GM23338 (cell line): ENCODE measurements around the gene HCFC1. TPM values are rescaled to one million over a fixed set of nuclear protein-coding genes. Genes with fewer than 3 reads are reported as not detected.

ENCODE experiments used
- ATAC-seq: fragments of 200-7000 bp; cut with Tn5 transposase; 3 replicates; pipeline ENCODE4 v1.9.1; 2020
- DNase-seq: peaks from one replicate; pipeline ENCODE4 v3.0.0-alpha.2; 2015; ENCODE audit warnings: low spot score
- H2AFZ ChIP-seq: fragments of 200-600 bp; sonication (generic); 2 replicates; pipeline ENCODE4 v1.8.0; 2016; ENCODE audit warnings: antibody characterized with exemption, mild to moderate bottlenecking, moderate library complexity
- H3F3A ChIP-seq: fragments of 200-600 bp; sonication (generic); replicated peaks from 2 replicates; pipeline ENCODE4 v1.8.0; 2017; ENCODE audit warnings: antibody characterized with exemption, mixed run types, low read depth
- H3K27ac ChIP-seq: fragments of 200-600 bp; sonication (generic); 2 replicates; pipeline ENCODE4 v1.6.1; 2016; ENCODE audit warnings: low read depth
- H3K27me3 ChIP-seq: fragments of 200-600 bp; sonication (generic); 2 replicates; pipeline ENCODE4 v1.8.0; 2016; ENCODE audit warnings: mild to moderate bottlenecking, mixed run types, moderate library complexity; ENCODE audit not compliant: insufficient read depth
- H3K36me3 ChIP-seq: fragments of 200-600 bp; sonication (generic); 2 replicates; pipeline ENCODE4 v1.8.0; 2016; ENCODE audit warnings: mild to moderate bottlenecking; ENCODE audit not compliant: insufficient read depth
- H3K4me1 ChIP-seq: fragments of 200-600 bp; sonication (generic); 2 replicates; pipeline ENCODE4 v1.8.0; 2016; ENCODE audit warnings: mild to moderate bottlenecking, moderate library complexity; ENCODE audit not compliant: insufficient read depth
- H3K4me2 ChIP-seq: fragments of 200-600 bp; sonication (generic); 2 replicates; pipeline ENCODE4 v1.7.1; 2017; ENCODE audit warnings: mixed run types
- H3K4me3 ChIP-seq: fragments of 200-600 bp; sonication (generic); 2 replicates; pipeline ENCODE4 v1.6.1; 2016; ENCODE audit warnings: mixed run types
- H3K79me2 ChIP-seq: fragments of 200-600 bp; sonication (generic); replicated peaks from 2 replicates; pipeline ENCODE4 v1.8.0; 2017; ENCODE audit warnings: mild to moderate bottlenecking; ENCODE audit not compliant: insufficient read depth
- H3K9me2 ChIP-seq: fragments of 200-600 bp; sonication (generic); 2 replicates; pipeline ENCODE4 v1.8.0; 2017; ENCODE audit not compliant: insufficient read depth
- H4K20me1 ChIP-seq: fragments of 200-600 bp; sonication (generic); replicated peaks from 2 replicates; pipeline ENCODE4 v1.8.0; 2017; ENCODE audit warnings: mild to moderate bottlenecking; ENCODE audit not compliant: insufficient read depth
- H3K27ac Mint-ChIP-seq: 2 replicates; pipeline ENCODE4 v1.8.0; 2020; ENCODE audit warnings: inconsistent platforms, mild to moderate bottlenecking, moderate library complexity, mixed read lengths
- H3K27me3 Mint-ChIP-seq: 3 replicates; pipeline ENCODE4 v1.8.0; 2022; ENCODE audit warnings: low read depth, mild to moderate bottlenecking, moderate library complexity, mixed read lengths, inconsistent platforms; ENCODE audit not compliant: insufficient read depth, poor library complexity
- H3K36me3 Mint-ChIP-seq: 3 replicates; pipeline ENCODE4 v1.8.0; 2021; ENCODE audit warnings: low read depth, mild to moderate bottlenecking, inconsistent platforms, moderate library complexity, mixed read lengths
- H3K4me1 Mint-ChIP-seq: 3 replicates; pipeline ENCODE4 v1.8.0; 2020; ENCODE audit warnings: mild to moderate bottlenecking, inconsistent platforms, mixed read lengths
- H3K4me3 Mint-ChIP-seq: 3 replicates; pipeline ENCODE4 v1.8.0; 2021; ENCODE audit warnings: moderate library complexity, mild to moderate bottlenecking, inconsistent platforms, mixed read lengths
- H3K9me3 Mint-ChIP-seq: 3 replicates; pipeline ENCODE4 v1.8.0; 2020; ENCODE audit warnings: moderate library complexity, mild to moderate bottlenecking, inconsistent platforms, mixed read lengths
- CREB1 ChIP-seq: fragments of 250-450 bp; sonication (Bioruptor Pico); IDR thresholded peaks from 2 replicates; pipeline ENCODE4 v1.5.0; 2020; ENCODE audit warnings: low read depth, mild to moderate bottlenecking, moderate library complexity
- EZH2phosphoT487 ChIP-seq: fragments of 200-600 bp; sonication (generic); IDR thresholded peaks from one replicate; pipeline ENCODE4 v1.8.1; 2018; ENCODE audit warnings: antibody characterized with exemption; ENCODE audit not compliant: unreplicated experiment
- POLR2AphosphoS5 ChIP-seq: IDR thresholded peaks from 2 replicates; pipeline ENCODE4 v1.6.1; 2016; ENCODE audit warnings: antibody characterized with exemption, low read depth
- STAT1 ChIP-seq: IDR thresholded peaks from one replicate; pipeline ENCODE4 v1.6.1; 2016; ENCODE audit warnings: antibody characterized with exemption; ENCODE audit not compliant: unreplicated experiment
- ZNF114 ChIP-seq: fragments of 250-450 bp; sonication (Bioruptor Pico); IDR thresholded peaks from 2 replicates; pipeline ENCODE4 v1.5.0; 2020; ENCODE audit warnings: mild to moderate bottlenecking, moderate library complexity
- polyA plus RNA-seq: library from polyadenylated mRNA; unstranded; fragments of >200 nt; fragmentation: Nextera tagmentation; extraction: Ambion mirVana; gene quantifications from 2 replicates; pipeline ENCODE4 v1.2.1, GENCODE V29; 2016
- total RNA-seq: library from RNA; depleted of rRNA; stranded (reverse); fragments of >200 nt; shearing (Covaris generic); gene quantifications from 2 replicates; pipeline ENCODE4 v1.2.3, GENCODE V29; 2014
- TF ChIP-seq, protein P1 (sequence below): IDR thresholded peaks from 2 replicates; pipeline ENCODE4 v1.6.1; 2016; ENCODE audit warnings: antibody characterized with exemption
- TF ChIP-seq, protein P2 (sequence below): fragments of 250-450 bp; sonication (Bioruptor Pico); IDR thresholded peaks from 2 replicates; pipeline ENCODE4 v1.5.0; 2020; ENCODE audit warnings: mild to moderate bottlenecking, moderate library complexity
- TF ChIP-seq, protein P3 (sequence below): IDR thresholded peaks from one replicate; pipeline ENCODE4 v1.6.1; 2018; ENCODE audit warnings: antibody characterized with exemption; ENCODE audit not compliant: unreplicated experiment
- TF ChIP-seq, protein P4 (sequence below), 2 experiments: fragments of 200-600 bp in 1 of 2; sonication (generic) in 1 of 2; conservative IDR thresholded peaks; 2 replicates each; pipeline versions ENCODE4 v1.5.1 to v1.6.1; 2016 to 2017; ENCODE audit warnings: antibody characterized with exemption in 2 of 2, low read depth in 2 of 2, mild to moderate bottlenecking in 2 of 2, moderate library complexity in 1 of 2

Gene HCFC1
- total and polyA plus RNA-seq, 2 experiments from 2014 or later: 33.0 to 188 TPM

DNA sequence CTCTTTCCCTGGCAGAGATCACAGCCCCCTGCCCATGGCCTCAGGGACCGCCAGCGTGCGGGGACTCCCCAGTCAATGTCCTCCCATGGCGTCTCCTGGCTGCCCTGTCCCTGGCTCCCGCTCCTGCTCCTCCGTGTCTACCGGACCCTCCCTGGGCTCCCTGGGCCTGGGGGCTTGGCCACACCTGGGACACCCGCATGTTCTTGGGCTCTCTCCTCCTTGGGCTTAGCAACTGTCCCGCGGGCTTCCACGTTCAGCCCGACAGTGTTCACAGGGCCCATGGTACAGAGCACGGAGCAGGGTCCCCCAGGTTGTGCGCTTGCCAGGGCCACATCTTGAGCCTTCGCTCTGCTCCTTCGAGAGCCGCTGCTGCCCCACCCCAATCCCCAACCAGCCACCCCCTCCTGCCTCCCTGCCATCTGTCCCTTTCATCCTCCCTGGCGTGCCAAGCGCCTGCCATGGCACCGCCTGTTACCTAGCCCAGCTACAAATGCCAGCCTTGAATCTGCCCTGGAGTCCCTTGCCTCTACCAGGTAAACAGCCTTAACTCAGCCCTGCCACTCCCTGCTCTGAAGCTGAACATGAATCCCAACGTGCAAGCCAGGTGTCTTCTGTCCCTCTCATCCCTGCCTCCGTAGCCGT, 63.3 kb downstream of the HCFC1 start:
- ATAC-seq (no peak), DNase-seq (no peak)
- Mint-ChIP-seq H3K36me3 (peaks cover 6% of the 10 kb centered on the region; the same call in 2 of the 3 replicates), H3K4me3 (no peak overlapping the region), H3K27ac (no peak overlapping the region), H3K9me3 (no peaks in the 10 kb centered on the region), H3K27me3 (peaks cover 4% of the 10 kb centered on the region), H3K4me1 (peaks cover 9% of the 10 kb centered on the region; the same call in 2 of the 3 replicates)
- no peaks in the 10 kb centered on the region for H3K9me2 ChIP-seq
- H3K36me3 ChIP-seq: no peaks in the 10 kb centered on the region
- no peaks in the 10 kb centered on the region for H3K79me2 ChIP-seq
- H3K27ac ChIP-seq: no peak overlapping the region
- no peaks in the 10 kb centered on the region for H4K20me1 ChIP-seq
- no peaks in the 10 kb centered on the region for H3K4me1 ChIP-seq
- H3F3A ChIP-seq: no peaks in the 10 kb centered on the region
- no peaks in the 10 kb centered on the region for H3K27me3 ChIP-seq
- H3K4me3 ChIP-seq: no peak overlapping the region
- no peak overlapping the region for H2AFZ ChIP-seq
- no peak overlapping the region for H3K4me2 ChIP-seq
- no peak for TF ChIP-seq ZNF114
- TF ChIP-seq, protein P1, sequence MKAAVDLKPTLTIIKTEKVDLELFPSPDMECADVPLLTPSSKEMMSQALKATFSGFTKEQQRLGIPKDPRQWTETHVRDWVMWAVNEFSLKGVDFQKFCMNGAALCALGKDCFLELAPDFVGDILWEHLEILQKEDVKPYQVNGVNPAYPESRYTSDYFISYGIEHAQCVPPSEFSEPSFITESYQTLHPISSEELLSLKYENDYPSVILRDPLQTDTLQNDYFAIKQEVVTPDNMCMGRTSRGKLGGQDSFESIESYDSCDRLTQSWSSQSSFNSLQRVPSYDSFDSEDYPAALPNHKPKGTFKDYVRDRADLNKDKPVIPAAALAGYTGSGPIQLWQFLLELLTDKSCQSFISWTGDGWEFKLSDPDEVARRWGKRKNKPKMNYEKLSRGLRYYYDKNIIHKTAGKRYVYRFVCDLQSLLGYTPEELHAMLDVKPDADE: no peak

DNA sequence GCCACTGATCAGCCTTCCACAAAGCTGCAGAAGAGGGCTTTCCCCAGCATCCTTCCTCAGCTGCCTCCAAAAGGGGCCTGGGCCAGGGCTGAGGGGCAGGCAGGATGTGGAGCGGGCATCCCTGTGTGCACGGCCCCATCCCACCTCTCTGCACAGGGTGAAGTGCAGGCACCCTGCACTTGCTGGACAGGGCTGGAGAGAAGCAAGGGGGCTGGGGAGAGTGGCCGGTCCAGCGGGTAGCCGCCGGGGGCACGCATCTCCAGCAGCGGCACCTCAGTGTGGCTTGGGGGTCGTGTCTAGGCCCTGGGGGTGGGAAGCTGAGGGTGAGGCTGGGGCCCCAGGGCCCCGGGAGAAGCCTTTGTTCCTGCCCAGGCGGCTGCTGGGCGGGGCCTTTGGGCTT, 64.2 kb downstream of the HCFC1 start:
- Histone ChIP-seq H3K4me2 (no peak overlapping the region), H3K27me3 (no peaks in the 10 kb centered on the region), H4K20me1 (no peaks in the 10 kb centered on the region), H3K27ac (no peak overlapping the region), H3K79me2 (no peaks in the 10 kb centered on the region), H3F3A (no peaks in the 10 kb centered on the region), H3K4me1 (no peaks in the 10 kb centered on the region), H3K9me2 (no peaks in the 10 kb centered on the region), H3K4me3 (no peak overlapping the region), H2AFZ (no peak overlapping the region), H3K36me3 (no peaks in the 10 kb centered on the region)
- Mint-ChIP-seq H3K27me3 (peaks cover 7% of the 10 kb centered on the region), H3K4me1 (peaks cover 12% of the 10 kb centered on the region; the same call in 2 of the 3 replicates), H3K27ac (no peak overlapping the region), H3K36me3 (peaks cover 6% of the 10 kb centered on the region; the same call in 2 of the 3 replicates), H3K9me3 (no peaks in the 10 kb centered on the region), H3K4me3 (no peak overlapping the region)
- DNase-seq: no peak
- no peak for ATAC-seq
- no peak for TF ChIP-seq CREB1 (CRISPR knock-in tag)
- TF ChIP-seq STAT1: no peak
- TF ChIP-seq EZH2phosphoT487: no peak
- no peak for TF ChIP-seq POLR2AphosphoS5
- TF ChIP-seq, protein P2, sequence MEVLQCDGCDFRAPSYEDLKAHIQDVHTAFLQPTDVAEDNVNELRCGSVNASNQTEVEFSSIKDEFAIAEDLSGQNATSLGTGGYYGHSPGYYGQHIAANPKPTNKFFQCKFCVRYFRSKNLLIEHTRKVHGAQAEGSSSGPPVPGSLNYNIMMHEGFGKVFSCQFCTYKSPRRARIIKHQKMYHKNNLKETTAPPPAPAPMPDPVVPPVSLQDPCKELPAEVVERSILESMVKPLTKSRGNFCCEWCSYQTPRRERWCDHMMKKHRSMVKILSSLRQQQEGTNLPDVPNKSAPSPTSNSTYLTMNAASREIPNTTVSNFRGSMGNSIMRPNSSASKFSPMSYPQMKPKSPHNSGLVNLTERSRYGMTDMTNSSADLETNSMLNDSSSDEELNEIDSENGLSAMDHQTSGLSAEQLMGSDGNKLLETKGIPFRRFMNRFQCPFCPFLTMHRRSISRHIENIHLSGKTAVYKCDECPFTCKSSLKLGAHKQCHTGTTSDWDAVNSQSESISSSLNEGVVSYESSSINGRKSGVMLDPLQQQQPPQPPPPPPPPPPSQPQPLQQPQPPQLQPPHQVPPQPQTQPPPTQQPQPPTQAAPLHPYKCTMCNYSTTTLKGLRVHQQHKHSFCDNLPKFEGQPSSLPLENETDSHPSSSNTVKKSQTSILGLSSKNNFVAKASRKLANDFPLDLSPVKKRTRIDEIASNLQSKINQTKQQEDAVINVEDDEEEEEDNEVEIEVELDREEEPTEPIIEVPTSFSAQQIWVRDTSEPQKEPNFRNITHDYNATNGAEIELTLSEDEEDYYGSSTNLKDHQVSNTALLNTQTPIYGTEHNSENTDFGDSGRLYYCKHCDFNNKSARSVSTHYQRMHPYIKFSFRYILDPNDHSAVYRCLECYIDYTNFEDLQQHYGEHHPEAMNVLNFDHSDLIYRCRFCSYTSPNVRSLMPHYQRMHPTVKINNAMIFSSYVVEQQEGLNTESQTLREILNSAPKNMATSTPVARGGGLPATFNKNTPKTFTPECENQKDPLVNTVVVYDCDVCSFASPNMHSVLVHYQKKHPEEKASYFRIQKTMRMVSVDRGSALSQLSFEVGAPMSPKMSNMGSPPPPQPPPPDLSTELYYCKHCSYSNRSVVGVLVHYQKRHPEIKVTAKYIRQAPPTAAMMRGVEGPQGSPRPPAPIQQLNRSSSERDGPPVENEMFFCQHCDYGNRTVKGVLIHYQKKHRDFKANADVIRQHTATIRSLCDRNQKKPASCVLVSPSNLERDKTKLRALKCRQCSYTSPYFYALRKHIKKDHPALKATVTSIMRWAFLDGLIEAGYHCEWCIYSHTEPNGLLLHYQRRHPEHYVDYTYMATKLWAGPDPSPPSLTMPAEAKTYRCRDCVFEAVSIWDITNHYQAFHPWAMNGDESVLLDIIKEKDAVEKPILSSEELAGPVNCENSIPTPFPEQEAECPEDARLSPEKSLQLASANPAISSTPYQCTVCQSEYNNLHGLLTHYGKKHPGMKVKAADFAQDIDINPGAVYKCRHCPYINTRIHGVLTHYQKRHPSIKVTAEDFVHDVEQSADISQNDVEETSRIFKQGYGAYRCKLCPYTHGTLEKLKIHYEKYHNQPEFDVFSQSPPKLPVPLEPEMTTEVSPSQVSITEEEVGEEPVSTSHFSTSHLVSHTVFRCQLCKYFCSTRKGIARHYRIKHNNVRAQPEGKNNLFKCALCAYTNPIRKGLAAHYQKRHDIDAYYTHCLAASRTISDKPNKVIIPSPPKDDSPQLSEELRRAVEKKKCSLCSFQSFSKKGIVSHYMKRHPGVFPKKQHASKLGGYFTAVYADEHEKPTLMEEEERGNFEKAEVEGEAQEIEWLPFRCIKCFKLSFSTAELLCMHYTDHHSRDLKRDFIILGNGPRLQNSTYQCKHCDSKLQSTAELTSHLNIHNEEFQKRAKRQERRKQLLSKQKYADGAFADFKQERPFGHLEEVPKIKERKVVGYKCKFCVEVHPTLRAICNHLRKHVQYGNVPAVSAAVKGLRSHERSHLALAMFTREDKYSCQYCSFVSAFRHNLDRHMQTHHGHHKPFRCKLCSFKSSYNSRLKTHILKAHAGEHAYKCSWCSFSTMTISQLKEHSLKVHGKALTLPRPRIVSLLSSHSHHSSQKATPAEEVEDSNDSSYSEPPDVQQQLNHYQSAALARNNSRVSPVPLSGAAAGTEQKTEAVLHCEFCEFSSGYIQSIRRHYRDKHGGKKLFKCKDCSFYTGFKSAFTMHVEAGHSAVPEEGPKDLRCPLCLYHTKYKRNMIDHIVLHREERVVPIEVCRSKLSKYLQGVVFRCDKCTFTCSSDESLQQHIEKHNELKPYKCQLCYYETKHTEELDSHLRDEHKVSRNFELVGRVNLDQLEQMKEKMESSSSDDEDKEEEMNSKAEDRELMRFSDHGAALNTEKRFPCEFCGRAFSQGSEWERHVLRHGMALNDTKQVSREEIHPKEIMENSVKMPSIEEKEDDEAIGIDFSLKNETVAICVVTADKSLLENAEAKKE (CRISPR knock-in tag): no peak
- no peak for TF ChIP-seq ZNF114
- TF ChIP-seq, protein P3, sequence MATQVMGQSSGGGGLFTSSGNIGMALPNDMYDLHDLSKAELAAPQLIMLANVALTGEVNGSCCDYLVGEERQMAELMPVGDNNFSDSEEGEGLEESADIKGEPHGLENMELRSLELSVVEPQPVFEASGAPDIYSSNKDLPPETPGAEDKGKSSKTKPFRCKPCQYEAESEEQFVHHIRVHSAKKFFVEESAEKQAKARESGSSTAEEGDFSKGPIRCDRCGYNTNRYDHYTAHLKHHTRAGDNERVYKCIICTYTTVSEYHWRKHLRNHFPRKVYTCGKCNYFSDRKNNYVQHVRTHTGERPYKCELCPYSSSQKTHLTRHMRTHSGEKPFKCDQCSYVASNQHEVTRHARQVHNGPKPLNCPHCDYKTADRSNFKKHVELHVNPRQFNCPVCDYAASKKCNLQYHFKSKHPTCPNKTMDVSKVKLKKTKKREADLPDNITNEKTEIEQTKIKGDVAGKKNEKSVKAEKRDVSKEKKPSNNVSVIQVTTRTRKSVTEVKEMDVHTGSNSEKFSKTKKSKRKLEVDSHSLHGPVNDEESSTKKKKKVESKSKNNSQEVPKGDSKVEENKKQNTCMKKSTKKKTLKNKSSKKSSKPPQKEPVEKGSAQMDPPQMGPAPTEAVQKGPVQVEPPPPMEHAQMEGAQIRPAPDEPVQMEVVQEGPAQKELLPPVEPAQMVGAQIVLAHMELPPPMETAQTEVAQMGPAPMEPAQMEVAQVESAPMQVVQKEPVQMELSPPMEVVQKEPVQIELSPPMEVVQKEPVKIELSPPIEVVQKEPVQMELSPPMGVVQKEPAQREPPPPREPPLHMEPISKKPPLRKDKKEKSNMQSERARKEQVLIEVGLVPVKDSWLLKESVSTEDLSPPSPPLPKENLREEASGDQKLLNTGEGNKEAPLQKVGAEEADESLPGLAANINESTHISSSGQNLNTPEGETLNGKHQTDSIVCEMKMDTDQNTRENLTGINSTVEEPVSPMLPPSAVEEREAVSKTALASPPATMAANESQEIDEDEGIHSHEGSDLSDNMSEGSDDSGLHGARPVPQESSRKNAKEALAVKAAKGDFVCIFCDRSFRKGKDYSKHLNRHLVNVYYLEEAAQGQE: no peak
- TF ChIP-seq, protein P4, sequence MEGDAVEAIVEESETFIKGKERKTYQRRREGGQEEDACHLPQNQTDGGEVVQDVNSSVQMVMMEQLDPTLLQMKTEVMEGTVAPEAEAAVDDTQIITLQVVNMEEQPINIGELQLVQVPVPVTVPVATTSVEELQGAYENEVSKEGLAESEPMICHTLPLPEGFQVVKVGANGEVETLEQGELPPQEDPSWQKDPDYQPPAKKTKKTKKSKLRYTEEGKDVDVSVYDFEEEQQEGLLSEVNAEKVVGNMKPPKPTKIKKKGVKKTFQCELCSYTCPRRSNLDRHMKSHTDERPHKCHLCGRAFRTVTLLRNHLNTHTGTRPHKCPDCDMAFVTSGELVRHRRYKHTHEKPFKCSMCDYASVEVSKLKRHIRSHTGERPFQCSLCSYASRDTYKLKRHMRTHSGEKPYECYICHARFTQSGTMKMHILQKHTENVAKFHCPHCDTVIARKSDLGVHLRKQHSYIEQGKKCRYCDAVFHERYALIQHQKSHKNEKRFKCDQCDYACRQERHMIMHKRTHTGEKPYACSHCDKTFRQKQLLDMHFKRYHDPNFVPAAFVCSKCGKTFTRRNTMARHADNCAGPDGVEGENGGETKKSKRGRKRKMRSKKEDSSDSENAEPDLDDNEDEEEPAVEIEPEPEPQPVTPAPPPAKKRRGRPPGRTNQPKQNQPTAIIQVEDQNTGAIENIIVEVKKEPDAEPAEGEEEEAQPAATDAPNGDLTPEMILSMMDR (conservative IDR thresholded peaks at IDR 0.05; ENCODE audit: low read depth in 2 of 2): no peak
